HL-60 (cell line): Measurements from ENCODE around the gene GPHN.

Experiments used
- DNase-seq, 2 experiments: peaks; one replicate each; pipeline ENCODE4 v3.0.0-alpha.2; 2010 to 2020; ENCODE audit warnings: low read depth in 1 of 2, low spot score in 1 of 2
- H3K27ac ChIP-seq: fragments of 250-450 bp; sonication (Bioruptor Pico); replicated peaks from 2 replicates; pipeline ENCODE4 v1.5.1; 2020; ENCODE audit warnings: mild to moderate bottlenecking, moderate library complexity
- H3K27me3 ChIP-seq: fragments of 250-450 bp; sonication (Bioruptor Pico); 2 replicates; pipeline ENCODE4 v1.5.1; 2021; ENCODE audit warnings: mild to moderate bottlenecking, moderate library complexity; ENCODE audit not compliant: insufficient read depth, poor library complexity, severe bottlenecking
- H3K4me3 ChIP-seq: replicated peaks from 2 replicates; pipeline ENCODE4 v1.5.1; 2011; ENCODE audit warnings: mild to moderate bottlenecking, control low read depth, low read length; ENCODE audit not compliant: insufficient read depth
- GABPA ChIP-seq: IDR thresholded peaks from 2 replicates; pipeline ENCODE4 v1.6.1; 2012; ENCODE audit warnings: low read depth
- POLR2AphosphoS5 ChIP-seq: IDR thresholded peaks from 2 replicates; pipeline ENCODE4 v1.6.1; 2012; ENCODE audit warnings: low read depth
- SPI1 ChIP-seq: IDR thresholded peaks from 2 replicates; pipeline ENCODE4 v1.6.1; 2012; ENCODE audit warnings: low read depth, mild to moderate bottlenecking, borderline replicate concordance
- TF ChIP-seq, protein P1 (sequence below): IDR thresholded peaks from one replicate; pipeline ENCODE4 v1.5.1; 2011; ENCODE audit warnings: low read length, control low read depth, inconsistent platforms; ENCODE audit not compliant: insufficient read depth
- TF ChIP-seq, protein P2 (sequence below): IDR thresholded peaks from 2 replicates; pipeline ENCODE4 v1.6.1; 2012; ENCODE audit warnings: low read depth; ENCODE audit not compliant: insufficient replicate concordance

GPHN gene

DNA sequence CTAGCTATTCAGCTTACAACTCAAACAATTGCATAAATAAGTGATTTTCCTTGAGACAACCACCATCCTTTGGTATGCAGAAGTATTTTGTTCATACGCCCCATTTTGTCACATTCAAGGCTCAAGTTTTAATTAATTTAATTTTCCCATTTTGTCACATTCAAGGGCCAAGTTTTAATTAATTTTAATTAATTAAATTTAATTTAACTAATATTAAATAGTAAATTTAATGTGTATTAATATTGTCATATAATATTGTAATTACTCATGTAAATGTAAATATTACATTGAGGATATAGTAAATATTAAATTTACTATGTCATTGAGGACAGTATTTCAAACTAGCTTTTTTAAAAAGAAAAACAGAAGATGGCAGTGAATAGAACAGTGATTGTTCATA lies 464.5 kb downstream of the GPHN start:
- H3K27ac ChIP-seq, result no peak overlapping the region
- DNase-seq, result no peak
- TF ChIP-seq, protein P1, sequence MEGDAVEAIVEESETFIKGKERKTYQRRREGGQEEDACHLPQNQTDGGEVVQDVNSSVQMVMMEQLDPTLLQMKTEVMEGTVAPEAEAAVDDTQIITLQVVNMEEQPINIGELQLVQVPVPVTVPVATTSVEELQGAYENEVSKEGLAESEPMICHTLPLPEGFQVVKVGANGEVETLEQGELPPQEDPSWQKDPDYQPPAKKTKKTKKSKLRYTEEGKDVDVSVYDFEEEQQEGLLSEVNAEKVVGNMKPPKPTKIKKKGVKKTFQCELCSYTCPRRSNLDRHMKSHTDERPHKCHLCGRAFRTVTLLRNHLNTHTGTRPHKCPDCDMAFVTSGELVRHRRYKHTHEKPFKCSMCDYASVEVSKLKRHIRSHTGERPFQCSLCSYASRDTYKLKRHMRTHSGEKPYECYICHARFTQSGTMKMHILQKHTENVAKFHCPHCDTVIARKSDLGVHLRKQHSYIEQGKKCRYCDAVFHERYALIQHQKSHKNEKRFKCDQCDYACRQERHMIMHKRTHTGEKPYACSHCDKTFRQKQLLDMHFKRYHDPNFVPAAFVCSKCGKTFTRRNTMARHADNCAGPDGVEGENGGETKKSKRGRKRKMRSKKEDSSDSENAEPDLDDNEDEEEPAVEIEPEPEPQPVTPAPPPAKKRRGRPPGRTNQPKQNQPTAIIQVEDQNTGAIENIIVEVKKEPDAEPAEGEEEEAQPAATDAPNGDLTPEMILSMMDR, result no peak
- TF ChIP-seq GABPA, result no peak
- TF ChIP-seq, protein P2, sequence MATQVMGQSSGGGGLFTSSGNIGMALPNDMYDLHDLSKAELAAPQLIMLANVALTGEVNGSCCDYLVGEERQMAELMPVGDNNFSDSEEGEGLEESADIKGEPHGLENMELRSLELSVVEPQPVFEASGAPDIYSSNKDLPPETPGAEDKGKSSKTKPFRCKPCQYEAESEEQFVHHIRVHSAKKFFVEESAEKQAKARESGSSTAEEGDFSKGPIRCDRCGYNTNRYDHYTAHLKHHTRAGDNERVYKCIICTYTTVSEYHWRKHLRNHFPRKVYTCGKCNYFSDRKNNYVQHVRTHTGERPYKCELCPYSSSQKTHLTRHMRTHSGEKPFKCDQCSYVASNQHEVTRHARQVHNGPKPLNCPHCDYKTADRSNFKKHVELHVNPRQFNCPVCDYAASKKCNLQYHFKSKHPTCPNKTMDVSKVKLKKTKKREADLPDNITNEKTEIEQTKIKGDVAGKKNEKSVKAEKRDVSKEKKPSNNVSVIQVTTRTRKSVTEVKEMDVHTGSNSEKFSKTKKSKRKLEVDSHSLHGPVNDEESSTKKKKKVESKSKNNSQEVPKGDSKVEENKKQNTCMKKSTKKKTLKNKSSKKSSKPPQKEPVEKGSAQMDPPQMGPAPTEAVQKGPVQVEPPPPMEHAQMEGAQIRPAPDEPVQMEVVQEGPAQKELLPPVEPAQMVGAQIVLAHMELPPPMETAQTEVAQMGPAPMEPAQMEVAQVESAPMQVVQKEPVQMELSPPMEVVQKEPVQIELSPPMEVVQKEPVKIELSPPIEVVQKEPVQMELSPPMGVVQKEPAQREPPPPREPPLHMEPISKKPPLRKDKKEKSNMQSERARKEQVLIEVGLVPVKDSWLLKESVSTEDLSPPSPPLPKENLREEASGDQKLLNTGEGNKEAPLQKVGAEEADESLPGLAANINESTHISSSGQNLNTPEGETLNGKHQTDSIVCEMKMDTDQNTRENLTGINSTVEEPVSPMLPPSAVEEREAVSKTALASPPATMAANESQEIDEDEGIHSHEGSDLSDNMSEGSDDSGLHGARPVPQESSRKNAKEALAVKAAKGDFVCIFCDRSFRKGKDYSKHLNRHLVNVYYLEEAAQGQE, result no peak
- TF ChIP-seq SPI1, result no peak
- TF ChIP-seq POLR2AphosphoS5, result no peak
- H3K27me3 ChIP-seq, result no peaks in the 10 kb centered on the region
- H3K4me3 ChIP-seq, result no peak overlapping the region

DNA sequence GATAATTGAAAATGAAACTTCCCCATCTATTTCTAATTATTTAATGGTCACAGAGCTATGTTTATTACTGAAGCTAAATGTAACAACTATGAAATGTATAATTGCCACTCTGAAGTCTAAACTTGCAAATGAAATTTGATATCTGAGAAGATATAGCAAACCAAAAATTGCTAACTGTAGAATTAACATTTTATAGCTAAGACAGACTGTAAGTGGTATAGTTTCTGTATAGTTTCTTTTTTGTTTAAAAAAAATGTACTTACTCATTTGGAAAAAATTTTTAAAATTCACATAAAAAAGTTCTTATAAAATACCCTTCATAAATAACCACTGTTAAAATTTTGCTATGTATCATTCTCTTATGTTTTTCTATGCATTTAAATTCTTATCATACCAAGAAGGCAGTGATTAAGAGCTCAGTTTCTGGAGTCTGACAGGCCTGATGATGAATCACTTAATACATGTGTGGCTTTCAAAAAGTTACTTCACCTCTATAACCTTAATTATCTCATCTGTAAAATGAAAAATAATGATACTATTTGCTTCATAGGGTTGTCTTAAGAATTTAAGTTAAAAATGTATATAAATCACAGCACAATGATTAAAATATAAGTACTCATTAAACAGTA lies 466.6 kb downstream of the GPHN start:
- Histone ChIP-seq H3K27ac (no peak overlapping the region), H3K4me3 (no peak overlapping the region), H3K27me3 (no peaks in the 10 kb centered on the region)
- no peak for DNase-seq
- TF ChIP-seq GABPA (no peak), SPI1 (no peak), POLR2AphosphoS5 (no peak)
- TF ChIP-seq, protein P2, result no peak
- TF ChIP-seq, protein P1, result no peak

DNA sequence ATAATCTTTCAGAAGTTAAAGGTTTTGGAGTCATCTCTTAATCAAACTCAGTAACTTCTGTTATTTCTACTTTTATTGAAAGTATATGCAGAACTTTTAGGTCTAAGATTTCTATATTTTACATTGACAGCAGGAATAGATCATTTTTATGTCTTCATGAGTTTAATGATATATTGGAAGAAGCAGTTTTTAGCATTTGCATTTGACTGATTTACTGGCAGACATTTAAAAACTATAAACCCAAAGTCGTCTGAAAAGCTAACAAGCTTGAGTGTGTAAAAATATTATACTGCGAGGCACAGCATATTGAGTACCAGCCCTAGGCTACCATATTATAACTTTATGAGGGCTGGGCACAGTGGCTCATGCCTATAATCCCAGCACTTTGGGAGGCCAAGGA lies 467.3 kb downstream of the GPHN start:
- no peak for TF ChIP-seq SPI1
- TF ChIP-seq GABPA, result no peak
- TF ChIP-seq, protein P2, result no peak
- TF ChIP-seq POLR2AphosphoS5, result no peak
- no peak overlapping the region for H3K27ac ChIP-seq
- H3K4me3 ChIP-seq, result no peak overlapping the region
- no peak for DNase-seq
- no peaks in the 10 kb centered on the region for H3K27me3 ChIP-seq
